HEK293 (cell line): ENCODE results near the gene RWDD4.

Experiments
- ATF2 ChIP-seq: fragments of 450-650 bp; formaldehyde crosslinking; IDR thresholded peaks from 2 replicates; pipeline ENCODE4 v1.5.1; 2016; ENCODE audit warnings: missing biosample characterization, missing genetic modification characterization, low read depth
- CTCF ChIP-seq: fragments of 450-650 bp; formaldehyde crosslinking; IDR thresholded peaks from 2 replicates; pipeline ENCODE4 v1.5.1; 2016; ENCODE audit warnings: missing biosample characterization, missing genetic modification characterization
- KLF1 ChIP-seq: fragments of 450-650 bp; formaldehyde crosslinking; IDR thresholded peaks from 2 replicates; pipeline ENCODE4 v1.5.1; 2016; ENCODE audit warnings: missing biosample characterization, missing genetic modification characterization
- ZNF184 ChIP-seq: fragments of 450-650 bp; IDR thresholded peaks from 2 replicates; pipeline ENCODE4 v1.5.1; 2018; ENCODE audit warnings: missing biosample characterization, mild to moderate bottlenecking, missing genetic modification characterization
- ZNF274 ChIP-seq, 2 experiments: fragments of 200-500 bp in 1 of 2; fragments of 450-650 bp in 1 of 2; sonication (Bioruptor generic) in 1 of 2; formaldehyde crosslinking in 1 of 2; IDR thresholded peaks; 2 replicates each; pipeline versions ENCODE4 v1.5.1 to v1.6.1; 2014 to 2016; ENCODE audit warnings: borderline replicate concordance in 1 of 2, inconsistent platforms in 1 of 2, low read length in 1 of 2, missing biosample characterization in 1 of 2, missing genetic modification characterization in 1 of 2
- ZNF549 ChIP-seq: fragments of 450-650 bp; IDR thresholded peaks from 2 replicates; pipeline ENCODE4 v1.5.1; 2018; ENCODE audit warnings: missing biosample characterization, missing genetic modification characterization, mild to moderate bottlenecking, inconsistent platforms, moderate library complexity
- ZNF785 ChIP-seq: fragments of 450-650 bp; formaldehyde crosslinking; IDR thresholded peaks from 2 replicates; pipeline ENCODE4 v1.5.1; 2016; ENCODE audit warnings: missing biosample characterization, missing genetic modification characterization
- ZXDB ChIP-seq: fragments of 450-650 bp; formaldehyde crosslinking; IDR thresholded peaks from 2 replicates; pipeline ENCODE4 v1.5.1; 2016; ENCODE audit warnings: missing biosample characterization, missing genetic modification characterization

GRCh38 chr4:183617075-183617474 lies 41.9 kb downstream of the RWDD4 start:
- no peak for TF ChIP-seq KLF1 (tag by site-specific recombination)
- no peak for TF ChIP-seq ZNF785 (tag by site-specific recombination)
- no peak for TF ChIP-seq ZXDB
- no peak for TF ChIP-seq ZNF184 (tag by site-specific recombination)
- TF ChIP-seq ATF2 (tag by site-specific recombination): no peak
- no peak for TF ChIP-seq CTCF
- TF ChIP-seq ZNF274 (IDR thresholded peaks at IDR 0.05; ENCODE audit: low read length): no peak
- TF ChIP-seq ZNF274 (tag by site-specific recombination; IDR thresholded peaks at IDR 0.05; ENCODE audit: borderline replicate concordance): no peak
- no peak for TF ChIP-seq ZNF549 (tag by site-specific recombination)
